ENCODE results near the gene DOCK9.
"Not testable (repeated sequence)": the region's sequence is repeated elsewhere in the genome, so short reads cannot be mapped to it uniquely, and the experiment has no call there.

The DOCK9 gene

GRCh38 chr13:98822225-98822606, 155.6 kb downstream of the DOCK9 start:
- no peak for DNase-seq (ENCODE audit: low spot score)

DNA sequence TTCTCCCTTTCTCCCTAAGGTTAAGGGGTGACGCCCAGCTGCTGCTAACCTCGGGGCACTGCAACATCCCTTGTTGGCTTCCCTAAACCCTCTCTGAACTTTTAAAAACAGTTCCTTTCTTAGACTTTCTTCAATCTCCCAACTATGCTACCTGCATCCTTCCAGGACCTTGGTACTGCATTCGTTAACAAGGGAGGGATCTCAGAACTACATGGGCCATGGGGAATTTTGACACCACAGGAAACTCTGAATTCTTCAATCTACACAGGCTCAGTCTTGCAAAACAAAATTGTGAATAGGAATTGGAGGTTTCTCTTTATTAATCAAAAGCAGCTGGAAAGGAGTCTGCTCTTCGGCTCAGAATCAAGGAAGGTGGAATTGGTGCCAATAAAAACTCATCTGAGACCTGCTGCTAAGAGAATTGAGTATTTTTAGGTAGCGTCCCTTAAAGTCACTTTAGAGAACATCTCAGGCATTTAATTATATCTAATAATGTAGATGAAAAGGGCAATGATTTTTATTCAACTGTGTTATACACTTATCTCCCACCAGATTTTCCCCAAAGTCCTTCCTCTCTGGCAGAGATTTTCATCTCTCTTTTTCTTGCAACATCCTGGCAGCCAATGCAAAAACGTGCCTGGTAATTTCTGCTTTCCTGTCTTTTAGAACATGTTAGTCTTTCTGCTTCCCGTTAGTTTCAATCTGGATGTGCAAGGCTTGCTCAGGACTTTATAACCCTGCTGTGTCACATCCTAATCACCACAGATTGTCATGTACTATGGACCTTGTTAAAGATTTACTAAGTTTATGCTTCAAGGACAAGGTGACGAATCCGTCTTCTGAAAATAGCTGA, 156.3 kb downstream of the DOCK9 start:
- DNase-seq (ENCODE audit: low spot score) = no peak

DNA sequence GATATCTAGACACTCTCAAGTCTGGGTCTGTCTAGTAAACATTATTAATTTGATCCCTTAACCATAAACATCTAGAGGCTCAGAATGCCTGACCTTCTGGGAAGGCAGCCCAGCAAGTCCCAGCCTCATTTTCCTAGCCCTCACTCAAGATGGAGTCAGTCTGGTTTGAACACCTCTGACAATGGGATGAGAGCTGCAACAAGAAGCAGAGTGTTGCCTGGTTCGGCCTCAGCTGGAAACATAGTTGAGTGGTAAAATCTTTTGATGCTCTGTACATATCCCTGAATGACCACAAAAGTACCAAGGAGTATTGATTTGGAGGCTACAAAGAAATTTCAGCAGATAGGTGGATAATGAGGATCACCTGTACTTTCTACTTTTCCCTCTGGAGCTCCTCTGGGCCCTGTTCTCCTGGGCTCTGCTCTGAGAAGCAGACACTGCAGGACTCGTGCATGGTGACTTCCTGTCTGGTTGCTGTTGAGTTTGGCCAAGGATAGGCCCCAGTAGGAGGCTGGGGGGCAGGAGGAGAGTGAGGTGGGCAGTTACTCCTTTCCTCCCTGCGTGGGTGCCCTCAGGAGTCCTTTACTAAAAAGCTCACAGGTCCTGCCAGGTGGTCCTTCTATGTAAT, 157.0 kb downstream of the DOCK9 start:
- DNase-seq (ENCODE audit: low spot score) = no peak

DNA sequence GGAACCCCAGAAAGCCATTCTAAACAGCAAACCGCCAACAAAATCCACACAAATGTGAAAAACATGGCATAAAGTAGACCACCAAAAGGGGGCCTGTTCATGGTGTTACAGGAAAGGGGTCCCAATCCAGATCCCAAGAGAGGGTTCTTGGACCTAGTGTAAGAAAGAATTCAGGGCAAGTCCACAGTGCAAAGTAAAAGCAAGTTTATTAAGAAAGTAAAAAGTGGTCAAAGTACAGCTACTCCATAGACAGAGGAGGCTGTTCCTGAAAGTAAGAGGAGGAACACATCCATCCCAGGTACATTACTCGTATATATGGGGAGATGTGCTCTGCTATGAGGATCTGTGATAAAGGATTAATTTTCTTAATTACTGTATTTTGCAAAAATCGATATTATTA, 157.6 kb downstream of the DOCK9 start:
- no peak for DNase-seq (ENCODE audit: low spot score)

DNA sequence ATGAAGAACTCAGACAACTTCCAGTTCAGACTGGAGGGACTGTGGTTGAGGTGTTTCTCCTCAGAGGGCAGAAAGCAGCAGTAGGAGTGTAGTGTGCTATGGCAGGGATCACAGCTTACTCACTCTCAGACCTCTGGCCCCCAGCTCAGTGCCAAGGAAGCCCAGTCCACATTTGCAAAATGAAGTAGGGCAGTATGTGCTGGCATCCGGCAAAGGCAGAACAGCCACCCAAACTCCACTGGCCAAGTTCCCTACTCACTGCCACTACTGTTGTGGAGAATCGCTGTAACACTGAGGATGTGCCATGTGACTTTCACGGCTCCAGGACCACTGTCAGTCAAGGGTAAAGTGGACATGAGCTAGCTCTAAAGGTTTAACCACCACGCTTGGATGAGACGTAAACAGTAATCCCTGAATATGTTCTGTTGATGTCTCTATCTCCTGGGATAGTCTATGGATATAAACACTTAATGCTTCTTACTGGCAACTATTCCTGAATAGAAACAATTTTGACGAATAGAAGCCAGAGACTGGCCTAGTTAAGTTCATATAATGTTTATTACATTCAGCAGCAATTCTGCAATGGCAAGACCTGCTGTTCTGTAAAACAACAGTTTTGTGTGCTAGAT, 158.4 kb downstream of the DOCK9 start:
- DNase-seq (ENCODE audit: low spot score) = no peak

- DNase-seq (ENCODE audit: low spot score) = no peak
Measured at GRCh38 chr13:98816406-98816805, 161.5 kb downstream of the DOCK9 start.

DNA sequence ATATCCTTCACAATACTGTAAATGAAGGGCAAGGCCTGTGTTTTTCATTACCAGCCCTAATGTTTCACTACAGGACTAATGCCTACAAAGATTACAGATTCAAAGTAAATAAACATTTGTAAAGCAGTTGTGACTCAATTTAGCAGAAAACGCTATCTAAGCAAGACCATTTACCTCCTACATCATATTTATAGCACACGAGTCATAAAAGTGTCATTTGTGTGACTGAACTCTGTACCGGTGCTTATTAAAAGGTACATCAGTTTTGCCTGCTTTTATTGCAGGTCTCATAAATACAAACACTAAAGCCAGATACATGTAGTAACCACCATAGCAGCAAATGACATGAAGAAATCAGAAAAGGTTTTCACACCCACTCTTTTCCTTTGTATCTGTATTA, 163.9 kb downstream of the DOCK9 start:
- DNase-seq (ENCODE audit: low spot score) = no peak

DNA sequence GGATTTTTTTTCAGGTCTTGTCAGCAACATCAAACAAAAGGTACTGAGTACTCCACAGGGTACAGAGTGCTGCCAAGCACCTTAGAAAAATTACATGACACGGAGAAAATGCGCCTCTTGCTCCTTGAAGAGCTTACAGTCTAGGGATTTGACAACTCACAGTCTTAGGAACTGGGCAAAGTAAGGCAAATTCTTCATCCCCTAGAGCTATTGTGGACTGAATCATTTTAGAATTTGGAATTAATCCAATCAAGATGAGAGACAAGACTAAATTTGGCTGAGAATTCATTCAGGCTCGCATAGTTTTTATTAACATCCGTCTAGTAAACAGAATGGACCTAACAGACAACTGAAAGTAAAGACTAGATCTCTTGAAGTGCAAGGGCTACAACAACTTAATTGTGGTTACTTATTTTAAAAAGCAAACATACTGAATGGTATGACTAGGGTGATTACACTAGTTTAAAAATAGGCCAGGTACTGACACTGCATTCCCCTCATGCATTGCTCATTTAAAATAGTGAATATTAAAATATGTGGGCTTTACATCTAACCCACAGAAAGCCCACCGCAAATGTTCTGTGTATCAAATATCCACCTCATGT, 165.6 kb downstream of the DOCK9 start:
- DNase-seq (ENCODE audit: low spot score) = not testable (repeated sequence)

GRCh38 chr13:98810746-98811145, 167.1 kb downstream of the DOCK9 start:
- DNase-seq (ENCODE audit: low spot score) = no peak

DNA sequence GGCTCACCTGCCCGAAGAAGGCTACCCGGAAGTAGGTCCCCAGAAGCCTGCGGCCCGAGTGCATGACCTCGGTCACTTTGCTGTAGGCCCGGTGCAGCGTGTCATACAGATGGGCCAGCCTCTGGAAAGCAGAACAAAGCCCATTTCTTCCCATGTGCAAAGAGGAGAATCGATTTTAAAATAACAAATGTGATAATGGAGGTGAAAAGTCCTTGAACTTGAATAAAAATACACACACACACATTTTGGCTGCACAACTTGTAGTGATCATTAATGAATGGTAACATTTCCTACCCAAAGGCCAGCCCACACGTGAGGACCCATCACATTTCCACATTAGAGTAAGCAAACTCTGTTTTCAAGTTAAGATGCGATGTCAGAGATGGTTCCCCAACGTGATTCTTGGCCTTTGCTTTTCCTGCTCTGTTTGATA, 168.5 kb downstream of the DOCK9 start:
- DNase-seq (ENCODE audit: low spot score) = no peak

DNA sequence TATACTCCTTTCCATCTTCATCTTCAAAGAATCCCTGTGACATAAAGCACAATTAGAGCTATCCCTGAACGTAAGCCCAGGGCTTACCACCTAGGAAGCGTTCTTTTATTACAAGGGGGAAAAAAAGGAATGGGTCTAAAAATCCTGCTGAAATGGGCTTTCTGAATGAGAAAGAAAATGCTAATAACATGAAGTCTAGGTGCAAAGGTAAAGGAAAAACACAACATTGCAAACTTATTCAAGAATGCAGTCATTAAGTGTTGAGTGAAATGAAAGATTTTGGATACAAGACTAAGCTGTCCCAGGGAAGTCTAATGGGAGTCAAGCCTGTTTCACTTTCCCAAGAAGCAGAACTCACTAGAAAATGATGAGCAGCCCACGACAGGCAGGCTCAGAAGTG, 170.1 kb downstream of the DOCK9 start:
- DNase-seq (ENCODE audit: low spot score) = no peak

- DNase-seq (ENCODE audit: low spot score) = no peak
Measured at GRCh38 chr13:98804336-98804855, 173.5 kb downstream of the DOCK9 start.

DNA sequence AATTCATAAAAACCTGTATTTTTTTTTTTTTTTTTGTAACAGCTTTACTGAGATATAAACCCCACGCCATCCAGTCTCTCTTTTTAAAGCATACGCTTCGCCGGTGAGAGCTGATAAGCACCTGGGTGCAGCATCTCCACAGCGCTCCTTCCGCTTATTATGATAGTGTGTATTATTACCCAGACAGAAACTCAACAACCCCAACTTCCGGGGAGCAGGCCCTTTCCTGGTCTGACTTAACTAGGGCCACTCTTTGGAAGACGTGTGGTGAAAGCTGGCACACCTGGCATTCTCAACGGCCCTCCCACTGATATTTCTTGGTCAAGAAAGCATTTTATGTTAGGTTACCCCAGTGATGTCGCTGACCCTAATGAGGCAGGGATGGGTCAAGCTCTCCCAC, 173.9 kb downstream of the DOCK9 start:
- DNase-seq (ENCODE audit: low spot score) = no peak

GRCh38 chr13:98803111-98803561, 174.7 kb downstream of the DOCK9 start:
- DNase-seq (ENCODE audit: low spot score) = no peak

DNA sequence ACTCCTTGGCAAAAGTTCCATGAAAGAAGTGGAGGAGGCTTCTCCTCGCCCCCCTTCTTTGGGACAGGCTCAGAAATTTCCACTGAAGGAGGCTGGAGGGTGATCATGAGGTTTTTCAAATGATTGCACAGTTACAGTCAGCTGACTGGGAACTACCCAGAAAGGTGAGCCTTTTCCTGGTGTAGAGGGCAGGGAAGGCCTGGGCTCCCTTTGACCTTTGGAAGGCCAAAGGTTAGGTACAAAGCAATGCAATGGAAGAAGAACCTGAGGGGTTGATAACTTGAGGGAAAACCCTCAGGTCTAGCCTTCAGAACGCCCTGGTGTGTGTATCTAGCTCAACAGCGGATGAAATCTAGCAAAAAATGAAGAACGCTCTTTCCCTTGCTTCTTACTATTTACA, 175.3 kb downstream of the DOCK9 start:
- DNase-seq (ENCODE audit: low spot score) = no peak

GRCh38 chr13:98801626-98802418, 176.0 kb downstream of the DOCK9 start:
- DNase-seq (ENCODE audit: low spot score) = no peak

DNA sequence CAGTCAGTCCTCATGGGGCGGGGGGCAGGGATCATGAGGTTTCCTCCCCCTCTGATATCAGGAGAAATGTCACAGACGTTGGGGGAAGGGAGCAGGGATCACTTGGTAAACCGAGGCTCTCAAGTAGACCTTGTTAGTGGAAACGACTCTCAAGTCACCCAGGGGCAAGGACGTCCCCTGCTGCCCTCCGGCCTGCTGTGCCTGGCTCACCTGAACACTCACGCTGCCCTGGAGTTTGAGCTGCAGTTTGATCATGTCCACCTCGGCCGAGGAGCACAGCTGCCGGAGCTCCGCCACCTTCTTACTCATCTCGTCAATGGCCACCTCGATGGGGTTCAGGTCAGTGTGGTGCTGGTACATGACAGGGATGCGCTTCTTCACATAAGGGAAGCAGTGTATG, 177.8 kb downstream of the DOCK9 start:
- DNase-seq (ENCODE audit: low spot score) = no peak

- no peak for DNase-seq (ENCODE audit: low spot score)
Measured at GRCh38 chr13:98798849-98799645, 178.8 kb downstream of the DOCK9 start.

- no peak for DNase-seq (ENCODE audit: low spot score)
Measured at GRCh38 chr13:98797456-98797855, 180.4 kb downstream of the DOCK9 start.

DNA sequence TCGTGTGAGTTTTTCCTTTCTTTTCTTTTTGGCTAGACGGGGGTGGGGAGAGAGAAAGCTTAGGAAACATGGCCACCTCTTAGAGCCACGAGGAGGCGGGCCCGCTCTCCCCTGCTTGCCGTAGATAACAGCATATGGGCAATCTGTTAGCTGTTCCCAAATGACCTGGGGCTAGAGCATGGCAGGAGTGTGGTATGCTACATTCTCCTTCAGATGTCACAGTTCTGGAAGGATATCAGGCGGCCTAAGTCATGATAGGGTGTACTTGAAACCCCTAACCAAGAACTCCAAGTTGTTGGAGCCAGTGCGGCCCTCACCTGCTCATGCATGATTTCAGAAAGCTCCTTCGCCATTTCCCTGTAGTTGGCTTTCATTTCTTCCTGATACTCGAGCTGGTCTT, 181.1 kb downstream of the DOCK9 start:
- no peak for DNase-seq (ENCODE audit: low spot score)

GRCh38 chr13:98796191-98796590, 181.7 kb downstream of the DOCK9 start:
- DNase-seq (ENCODE audit: low spot score) = no peak

Measured in pons (tissue), 1 donor.